Small intestine (tissue), 7 donors: ENCODE measurements around the gene COMP. TPM values are rescaled to one million over a fixed set of nuclear protein-coding genes. Genes with fewer than 3 reads are reported as not detected.
"Not testable (repeated sequence)": the region's sequence is repeated elsewhere in the genome, so short reads cannot be mapped to it uniquely, and the experiment has no call there.

Experiments used
- DNase-seq, 2 donors: peaks; one replicate each; pipeline versions ENCODE4 v3.0.0 to v3.0.0-alpha.2; 2013
- FAIRE-seq: peaks from 2 replicates; lab custom pipeline; 2012; peaks lifted over from hg19 to GRCh38; lab: Jason Lieb, UNC
- H3K27ac ChIP-seq, 3 donors: one replicate each; pipeline ENCODE4 v1.5.1; 2013; ENCODE audit warnings: low read length in 2 of 3, mild to moderate bottlenecking in 2 of 3, control low read depth in 1 of 3, inconsistent platforms in 1 of 3, low read depth in 1 of 3, moderate library complexity in 1 of 3
- H3K27me3 ChIP-seq, 3 donors: one replicate each; pipeline ENCODE4 v1.6.1; 2013; ENCODE audit warnings: low read length in 3 of 3, inconsistent platforms in 1 of 3; ENCODE audit not compliant: control insufficient read depth in 3 of 3, insufficient read depth in 3 of 3
- H3K36me3 ChIP-seq, 3 donors: one replicate each; pipeline ENCODE4 v1.6.1; 2013; ENCODE audit warnings: low read length in 3 of 3, inconsistent platforms in 1 of 3, low read depth in 1 of 3, mild to moderate bottlenecking in 1 of 3, moderate library complexity in 1 of 3; ENCODE audit not compliant: control insufficient read depth in 3 of 3, insufficient read depth in 2 of 3
- H3K4me1 ChIP-seq, 3 donors: one replicate each; pipeline ENCODE4 v1.6.1; 2013; ENCODE audit warnings: low read length in 2 of 3, inconsistent platforms in 1 of 3, low read depth in 1 of 3, mild to moderate bottlenecking in 1 of 3, moderate library complexity in 1 of 3; ENCODE audit not compliant: control insufficient read depth in 3 of 3, insufficient read depth in 2 of 3
- H3K4me3 ChIP-seq, 3 donors: one replicate each; pipeline ENCODE4 v1.5.1; 2013; ENCODE audit warnings: low read length in 3 of 3, control low read depth in 1 of 3, inconsistent platforms in 1 of 3, low read depth in 1 of 3, mild to moderate bottlenecking in 1 of 3, moderate library complexity in 1 of 3
- H3K9me3 ChIP-seq, 2 donors: one replicate each; pipeline ENCODE4 v1.6.1; 2013; ENCODE audit warnings: low read depth in 1 of 2, low read length in 1 of 2; ENCODE audit not compliant: control insufficient read depth in 2 of 2, insufficient read depth in 1 of 2
- WGBS, 3 donors: extraction: QIAGEN DNeasy Blood & Tissue Kit; methylation state at CpG; one replicate each; pipeline ENCODE4 v1.1.7; 2013; 5-methylcytosine and 5-hydroxymethylcytosine counted together
- polyA plus RNA-seq, 4 donors: library from polyadenylated mRNA; stranded (reverse) in 3 of 4; unstranded in 1 of 4; fragments of 200-250 nt in 3 of 4; fragments of 120-200 nt in 1 of 4; gene quantifications; one replicate each; pipeline versions ENCODE4 v1.2.1 to v1.2.3, GENCODE V29; 2013
- donor health status: healthy with polysubstance abuse.
- donor health status: control.
- donor health status: control.
- donor health status: Bipolar disorder and iron deficiency.
- donor health status: healthy.

Gene COMP
- polyA plus RNA-seq, 4 donors: 0.68 to 1.8 TPM; not detected in 2

DNA sequence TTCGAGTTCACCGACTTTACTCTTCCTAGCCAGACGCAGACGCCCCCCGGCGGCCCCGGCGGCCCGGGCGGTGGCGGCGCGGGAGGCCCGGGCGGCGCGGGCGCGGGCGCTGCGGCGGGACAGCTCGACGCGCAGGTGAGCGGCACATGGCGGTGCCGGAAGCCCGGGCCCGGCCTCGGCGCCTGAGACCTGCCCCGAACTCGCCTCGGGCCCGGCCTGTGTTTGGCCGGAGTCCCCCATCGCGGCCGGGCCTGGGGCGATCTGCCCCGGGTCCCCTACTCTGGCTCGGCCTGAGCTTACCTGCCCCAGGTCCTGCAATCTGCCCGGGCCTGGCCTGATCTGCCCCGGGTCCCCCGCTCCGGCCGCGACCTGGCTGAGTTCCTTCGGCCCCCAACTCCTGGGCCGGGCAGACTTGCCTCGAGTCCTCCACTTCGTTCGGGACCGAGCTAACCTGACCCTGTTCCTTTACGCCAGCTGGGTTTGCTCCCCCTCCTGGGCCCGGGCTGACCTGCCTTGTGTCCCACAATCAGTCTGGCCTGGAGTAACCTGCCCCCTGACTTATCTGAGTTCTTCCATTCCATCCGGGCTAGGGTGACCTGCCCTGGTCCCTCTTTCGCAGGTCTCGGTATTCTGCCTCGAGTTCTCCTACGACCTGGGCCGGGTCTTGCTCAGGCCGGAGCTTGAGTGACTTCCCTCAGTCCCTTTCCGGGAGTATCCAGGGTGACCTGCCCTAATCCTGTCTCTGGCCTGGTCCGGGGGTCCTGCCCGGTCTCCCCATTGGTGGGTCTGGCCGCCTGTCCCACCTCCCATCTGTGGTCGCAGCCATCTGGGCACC is 41.4 kb upstream of the COMP start:
- Histone ChIP-seq H3K27ac (peak overlapping the region; percentile 81 to 93 (median 87)), H3K4me3 (peak overlapping the region; percentile 90 to 97 (median 94)), H3K4me1 (peaks cover 2 to 25% (median 5%) of the 10 kb centered on the region in 3 donors), H3K9me3 (no peaks in the 10 kb centered on the region), H3K27me3 (no peaks in the 10 kb centered on the region), H3K36me3 (peaks cover 0 to 26% (median 0%) of the 10 kb centered on the region in 3 donors)
- peak; percentile 37 to 67 for DNase-seq
- 0% methylated on average over 47 to 69 of the region's 69 CpGs for WGBS, 3 donors
- no peak for FAIRE-seq

DNA sequence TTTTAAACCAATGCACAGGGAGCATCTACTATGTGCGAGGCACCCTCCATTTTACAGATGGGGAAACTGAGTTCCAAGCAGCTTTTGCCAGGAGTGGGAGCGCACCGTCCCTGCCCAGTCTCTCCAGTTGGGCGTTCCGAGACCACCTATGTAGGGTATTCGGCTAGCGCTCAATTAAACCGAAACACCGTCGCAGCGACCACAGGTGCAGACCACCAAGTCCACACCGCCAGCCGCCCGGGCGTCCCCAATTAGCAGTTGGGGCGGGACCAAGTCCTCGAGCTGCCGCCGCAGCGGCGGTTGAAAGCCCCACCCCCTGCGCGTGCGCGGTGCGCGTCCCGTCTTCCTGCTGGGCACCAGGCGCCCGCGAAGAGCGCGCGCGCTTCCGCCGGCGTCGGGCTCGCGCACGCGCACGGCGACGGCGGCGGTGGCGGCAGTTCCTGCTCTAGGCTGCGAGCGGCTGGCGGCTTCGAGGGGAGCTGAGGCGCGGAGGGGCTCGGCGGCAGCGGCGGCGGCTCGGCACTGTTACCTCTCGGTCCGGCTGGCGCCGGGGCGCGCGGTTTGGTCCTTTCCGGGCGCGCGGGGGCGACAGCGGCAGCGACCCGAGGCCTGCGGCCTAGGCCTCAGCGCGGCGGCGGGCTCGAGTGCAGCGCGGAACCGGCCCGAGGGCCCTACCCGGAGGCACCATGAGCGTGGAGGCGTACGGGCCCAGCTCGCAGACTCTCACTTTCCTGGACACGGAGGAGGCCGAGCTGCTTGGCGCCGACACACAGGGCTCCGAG is 40.6 kb upstream of the COMP start, which contains the start of gene UPF1:
Gene UPF1 (plus strand): TSS at position 436 of the 782 bp plus-strand sequence. CDS start 251 bp downstream, at position 687.
- peak; percentile 95 to 99 for DNase-seq
- FAIRE-seq: no peak
- no peaks in the 10 kb centered on the region for H3K27me3 ChIP-seq
- H3K4me3 ChIP-seq: peak within 1 kb of the TSS; percentile 90 to 97 (median 94)
- peaks cover 0 to 18% (median 0%) of the 10 kb centered on the region in 3 donors for H3K36me3 ChIP-seq
- peak within 1 kb of the TSS; percentile 81 to 93 (median 87) for H3K27ac ChIP-seq
- WGBS, 3 donors: 0 to 1% (median 0%) methylated on average over 60 to 96 of the region's 96 CpGs
- peaks cover 0 to 7% of the 10 kb centered on the region in 2 donors for H3K9me3 ChIP-seq
- H3K4me1 ChIP-seq: peaks cover 2 to 19% (median 5%) of the 10 kb centered on the region in 3 donors

DNA sequence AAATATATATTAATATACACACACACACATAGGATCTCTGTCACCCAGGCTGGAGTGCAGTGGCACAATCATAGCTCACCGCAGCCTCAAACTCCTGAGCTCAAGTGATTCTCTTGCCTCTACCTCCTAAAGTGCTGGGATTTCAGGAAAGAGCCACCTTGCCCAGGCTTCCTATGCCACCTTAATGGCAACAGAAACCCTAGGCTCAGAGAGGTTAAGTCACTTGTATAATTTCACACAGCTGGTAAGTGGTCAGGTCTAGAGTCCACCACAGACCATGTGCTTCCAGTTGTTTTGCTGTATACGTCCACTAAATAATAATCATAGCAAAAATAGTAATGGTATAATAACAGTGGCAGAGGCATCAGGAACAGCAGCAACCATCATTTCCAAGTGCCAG is 39.4 kb upstream of the COMP start:
- Histone ChIP-seq H3K27me3 (no peaks in the 10 kb centered on the region), H3K4me3 (no peak overlapping the region), H3K27ac (no peak overlapping the region), H3K36me3 (peaks cover 0 to 10% (median 0%) of the 10 kb centered on the region in 3 donors), H3K4me1 (peaks cover 0 to 8% (median 5%) of the 10 kb centered on the region in 3 donors), H3K9me3 (peaks cover 0 to 9% of the 10 kb centered on the region in 2 donors)
- FAIRE-seq (no peak), DNase-seq (no peak)
- WGBS, 3 donors: 86 to 90% (median 87%) methylated on average over 2 of the region's 2 CpGs

DNA sequence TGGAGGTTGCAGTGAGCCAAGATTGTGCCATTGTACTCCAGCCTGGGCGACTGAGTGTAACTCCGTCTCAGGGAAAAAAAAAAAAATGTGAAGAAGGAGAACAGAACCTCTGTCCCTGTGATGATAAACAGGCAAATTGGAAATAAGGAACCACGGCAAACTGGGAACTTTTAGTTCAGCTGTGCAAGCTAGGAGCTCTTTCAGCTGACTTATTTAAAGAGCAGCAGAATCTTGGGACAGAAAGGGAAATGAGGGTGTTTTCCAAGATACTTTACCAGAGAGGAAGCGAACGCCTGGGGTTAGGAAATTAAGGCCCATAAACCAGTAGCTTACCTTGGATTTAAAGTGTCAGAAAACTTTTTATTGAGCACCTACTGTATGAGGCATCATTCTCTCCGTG is 37.7 kb upstream of the COMP start:
- no peaks in the 10 kb centered on the region for H3K4me1 ChIP-seq
- DNase-seq (no peak), FAIRE-seq (no peak)
- WGBS, 3 donors: 62 to 69% (median 66%) methylated on average over 6 of the region's 6 CpGs
- H3K27ac ChIP-seq: no peak overlapping the region
- peaks cover 0 to 3% (median 0%) of the 10 kb centered on the region in 3 donors for H3K36me3 ChIP-seq
- H3K27me3 ChIP-seq: no peaks in the 10 kb centered on the region
- H3K9me3 ChIP-seq: peaks cover 0 to 9% of the 10 kb centered on the region in 2 donors
- no peak overlapping the region for H3K4me3 ChIP-seq

DNA sequence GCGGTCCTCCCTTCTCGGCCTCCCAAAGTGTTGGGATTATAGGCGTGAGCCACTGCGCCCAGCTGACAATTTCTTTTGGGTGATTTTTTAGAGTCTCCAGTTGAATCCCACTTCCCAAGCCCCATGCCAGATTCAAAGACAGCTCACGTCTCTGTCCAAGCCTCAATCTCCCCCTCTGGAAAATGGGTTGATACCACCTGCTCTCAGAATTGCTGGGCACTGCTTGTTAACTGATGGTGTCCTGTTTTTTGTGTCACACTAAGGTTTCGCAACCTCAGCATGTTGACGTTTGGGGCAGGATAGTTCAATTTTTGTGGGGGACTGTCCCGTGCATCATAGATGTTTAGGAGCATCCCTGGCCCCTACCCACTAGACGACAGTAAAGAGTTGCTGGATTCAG is 26.5 kb upstream of the COMP start:
- 81 to 82% (median 82%) methylated on average over 9 of the region's 9 CpGs for WGBS, 3 donors
- no peak for FAIRE-seq

DNA sequence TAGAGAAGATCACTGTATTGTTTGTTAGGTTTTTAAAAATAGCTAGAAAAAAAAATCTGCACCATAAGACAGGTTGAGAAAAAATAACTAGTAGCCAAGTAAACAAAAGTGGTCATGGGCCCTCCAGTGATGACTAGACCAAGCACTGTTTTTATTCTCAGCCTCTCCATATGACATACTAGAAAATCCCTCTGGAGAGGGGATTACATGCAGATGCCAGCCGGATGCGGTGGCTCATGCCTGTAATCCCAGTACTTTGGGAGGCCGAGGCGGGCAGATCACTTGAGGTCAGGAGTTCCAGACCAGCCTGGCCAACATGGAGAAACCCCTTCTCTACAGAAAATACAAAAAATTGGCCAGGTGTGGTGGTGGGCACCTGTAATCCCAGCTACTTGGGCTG is 25.5 kb upstream of the COMP start:
- not testable (repeated sequence) for H3K27me3 ChIP-seq, H3K27ac ChIP-seq, DNase-seq, FAIRE-seq, H3K4me1 ChIP-seq, H3K4me3 ChIP-seq, H3K9me3 ChIP-seq, H3K36me3 ChIP-seq
- WGBS, 3 donors: 81 to 98% (median 90%) methylated on average over 4 of the region's 4 CpGs

More for the DNA sequence above, 26.5 kb upstream of the COMP start:
- no peak for DNase-seq
- Histone ChIP-seq H3K9me3 (no peaks in the 10 kb centered on the region), H3K36me3 (no peaks in the 10 kb centered on the region), H3K27ac (no peak overlapping the region), H3K4me3 (no peak overlapping the region), H3K4me1 (no peaks in the 10 kb centered on the region), H3K27me3 (peaks cover 0 to 2% (median 0%) of the 10 kb centered on the region in 3 donors)

DNA sequence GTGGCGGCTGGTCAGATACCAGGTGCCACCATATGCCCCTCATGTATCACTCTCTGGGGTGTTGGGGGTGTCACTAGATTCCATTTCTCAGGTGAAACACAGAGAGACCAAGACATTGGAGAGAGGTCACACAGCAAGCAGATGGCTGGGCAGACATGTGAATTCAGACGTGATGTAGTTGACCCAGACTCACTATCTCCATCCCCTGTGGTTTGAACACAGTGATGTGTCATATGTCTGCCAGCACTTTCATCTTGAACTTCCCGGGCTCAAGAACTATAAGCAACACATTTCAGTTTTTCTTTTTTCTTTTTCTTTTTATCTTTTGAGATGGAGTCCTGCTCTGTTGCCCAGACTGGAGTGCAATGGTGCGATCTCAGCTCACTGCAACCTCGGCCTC is 24.6 kb upstream of the COMP start:
- no peaks in the 10 kb centered on the region for H3K36me3 ChIP-seq
- H3K4me1 ChIP-seq: no peaks in the 10 kb centered on the region
- no peak overlapping the region for H3K4me3 ChIP-seq
- 82 to 89% (median 86%) methylated on average over 5 of the region's 5 CpGs for WGBS, 3 donors
- H3K27me3 ChIP-seq: peaks cover 0 to 2% (median 0%) of the 10 kb centered on the region in 3 donors
- no peak for FAIRE-seq
- no peak overlapping the region for H3K27ac ChIP-seq
- no peaks in the 10 kb centered on the region for H3K9me3 ChIP-seq
- no peak for DNase-seq

DNA sequence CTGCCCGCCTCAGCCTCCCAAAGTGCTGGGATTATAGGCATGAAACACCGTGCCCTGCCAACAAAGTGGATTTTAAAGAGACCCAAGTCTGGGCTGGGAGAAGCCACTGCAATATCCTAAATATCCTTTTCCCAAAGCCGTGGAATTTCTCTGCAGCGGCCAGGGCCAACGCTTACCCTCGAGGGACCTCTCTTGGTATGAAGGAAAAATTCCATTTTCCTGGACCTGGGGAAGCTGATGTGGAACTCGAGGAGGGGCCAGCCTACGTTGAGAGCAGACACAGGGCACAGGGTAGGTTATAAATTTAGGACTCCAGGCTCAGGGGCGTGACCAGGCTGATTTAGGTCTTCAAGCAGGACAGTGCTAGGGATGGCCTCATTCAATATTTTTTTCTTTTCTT is 23.0 kb upstream of the COMP start:
- H3K4me3 ChIP-seq: no peak overlapping the region
- no peaks in the 10 kb centered on the region for H3K36me3 ChIP-seq
- peaks cover 0 to 2% (median 0%) of the 10 kb centered on the region in 3 donors for H3K27me3 ChIP-seq
- 52 to 61% (median 57%) methylated on average over 9 of the region's 9 CpGs for WGBS, 3 donors
- no peak overlapping the region for H3K27ac ChIP-seq
- no peaks in the 10 kb centered on the region for H3K4me1 ChIP-seq
- DNase-seq (no peak), FAIRE-seq (no peak)
- H3K9me3 ChIP-seq: no peaks in the 10 kb centered on the region
